Measurements from ENCODE around the gene CREB5.

The CREB5 gene

DNA sequence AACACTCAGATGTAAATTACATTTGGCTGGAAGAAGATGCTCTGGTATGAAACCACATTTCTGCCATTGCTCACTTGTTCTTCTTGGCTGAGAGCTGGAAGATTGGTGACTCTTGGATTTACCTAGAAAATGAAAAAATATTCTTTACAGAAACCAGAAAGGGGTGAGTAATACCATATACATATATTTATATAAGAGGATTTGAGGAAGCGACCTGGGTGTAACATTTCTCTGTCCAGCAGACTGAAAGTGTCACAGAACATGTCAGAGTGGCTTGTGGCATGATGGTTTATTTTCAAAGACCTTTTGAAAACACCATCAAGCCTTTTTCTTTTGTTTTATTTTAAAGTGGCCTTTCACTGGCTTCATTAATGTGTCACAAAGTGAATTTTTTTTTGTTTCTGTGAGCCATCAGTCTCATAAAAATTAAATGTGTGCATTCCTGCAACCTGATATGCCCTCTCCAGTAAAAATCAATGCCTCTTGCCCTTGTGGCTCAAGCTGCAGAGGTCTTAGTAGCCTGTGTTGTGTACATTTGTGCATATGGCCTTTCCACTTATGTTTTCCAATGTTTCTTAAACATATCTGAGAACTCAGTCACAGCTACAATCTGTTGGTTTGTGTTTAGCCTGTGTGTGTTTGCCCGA lies 23.5 kb downstream of the CREB5 start:
- DNase-seq, result no peak

DNA sequence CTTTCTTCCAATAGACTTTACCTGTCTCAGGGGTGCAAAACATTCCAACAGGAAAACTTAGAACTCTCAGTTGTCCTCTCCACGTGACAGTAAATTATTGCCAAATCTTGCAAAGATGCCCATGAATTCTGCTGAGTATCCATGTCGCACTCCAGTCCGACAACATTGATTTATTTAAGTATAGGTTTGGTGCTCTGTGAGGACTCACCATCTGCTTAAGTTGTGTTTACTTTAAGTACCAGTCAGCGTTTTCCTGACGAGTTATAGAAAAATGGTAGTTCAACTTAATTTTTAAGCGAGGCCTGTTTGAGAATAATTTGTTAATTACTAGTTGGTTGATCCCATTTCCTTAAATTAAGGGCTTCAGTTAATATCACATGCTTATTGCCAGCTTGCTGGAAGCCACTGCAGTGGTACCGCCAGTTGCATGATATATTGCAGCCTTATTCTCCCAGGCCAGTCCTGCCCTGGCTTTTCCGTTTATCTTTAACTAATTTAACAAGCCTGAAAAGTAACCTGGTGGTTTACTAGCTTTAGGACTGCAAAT lies 27.8 kb downstream of the CREB5 start:
- DNase-seq, result no peak

DNA sequence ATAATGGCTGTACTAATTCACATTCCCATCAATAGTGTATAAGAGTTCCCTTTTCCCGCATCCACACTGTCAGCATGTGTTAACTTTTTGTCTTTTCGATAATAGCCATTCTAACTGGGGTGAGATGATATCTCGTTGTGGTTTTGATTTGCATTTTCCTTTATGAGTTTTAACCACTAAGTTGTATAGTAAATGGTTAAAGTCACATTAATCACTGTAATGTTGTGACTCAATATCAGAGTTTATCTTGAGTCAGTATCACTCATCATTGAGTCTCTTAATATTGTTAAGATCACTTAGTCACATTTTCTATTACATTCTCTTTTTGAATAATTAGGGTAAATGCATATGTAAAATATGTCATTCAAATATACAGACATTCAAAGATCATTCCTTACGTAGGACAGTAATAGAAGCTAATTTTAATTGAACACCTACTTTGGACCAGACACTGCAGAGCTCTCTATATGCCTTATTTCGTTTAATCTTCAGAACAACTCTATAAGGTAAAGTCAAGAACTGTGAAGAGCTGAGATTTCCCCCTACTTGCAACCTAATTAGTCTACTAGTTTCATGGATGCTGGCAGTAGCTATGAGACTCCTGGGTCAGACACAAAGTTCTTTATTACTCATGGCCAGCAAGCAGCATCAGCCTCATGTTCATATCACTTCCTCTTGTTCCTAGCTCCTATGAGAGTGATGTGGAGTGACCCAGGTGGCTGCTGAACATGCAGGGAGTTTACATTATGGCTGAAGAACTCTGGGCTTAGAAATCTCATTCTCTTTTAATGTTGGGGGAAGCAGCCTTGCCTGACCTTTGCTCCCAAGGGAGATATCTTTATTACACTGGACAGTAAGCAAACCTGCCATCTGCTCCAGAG lies 30.5 kb downstream of the CREB5 start:
- no peak for DNase-seq

DNA sequence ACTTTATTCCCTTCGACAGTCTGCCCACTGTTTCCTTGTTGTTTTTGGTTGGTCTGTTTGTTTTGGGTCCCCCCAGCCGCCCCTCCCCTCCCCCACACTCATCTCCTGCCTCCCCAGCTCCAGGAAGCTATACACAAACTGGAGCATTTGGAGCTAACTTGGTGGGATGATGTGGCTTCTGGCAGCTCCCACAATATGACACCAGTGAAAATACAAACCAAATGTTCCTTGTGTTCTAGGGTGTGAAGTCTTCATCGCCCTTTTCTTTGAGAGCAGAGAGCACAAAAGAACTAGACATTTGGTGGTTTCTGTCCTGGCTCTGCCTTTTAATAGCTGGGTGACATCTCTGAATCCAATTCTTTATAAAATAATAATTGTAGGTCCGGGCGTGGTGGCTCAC lies 33.8 kb downstream of the CREB5 start:
- DNase-seq, result no peak

DNA sequence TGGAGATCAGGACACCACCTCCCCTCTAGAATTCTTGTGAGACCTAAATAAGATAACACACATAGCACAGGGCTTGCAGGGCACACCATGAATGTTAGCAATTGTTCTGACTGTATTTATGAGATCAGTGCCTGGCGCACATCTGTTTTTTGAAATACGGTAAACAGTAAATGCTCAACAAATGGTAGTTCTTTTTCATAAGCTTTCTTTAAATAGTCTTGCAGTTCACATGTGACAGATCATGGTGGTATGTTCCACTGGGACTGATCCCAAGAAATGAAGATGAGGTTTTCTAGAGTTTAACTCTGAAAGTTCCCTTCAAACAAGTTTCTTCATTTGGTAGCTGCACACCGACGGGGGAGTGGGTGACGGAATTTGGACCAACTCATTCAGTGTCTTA lies 34.8 kb downstream of the CREB5 start:
- no peak for DNase-seq

DNA sequence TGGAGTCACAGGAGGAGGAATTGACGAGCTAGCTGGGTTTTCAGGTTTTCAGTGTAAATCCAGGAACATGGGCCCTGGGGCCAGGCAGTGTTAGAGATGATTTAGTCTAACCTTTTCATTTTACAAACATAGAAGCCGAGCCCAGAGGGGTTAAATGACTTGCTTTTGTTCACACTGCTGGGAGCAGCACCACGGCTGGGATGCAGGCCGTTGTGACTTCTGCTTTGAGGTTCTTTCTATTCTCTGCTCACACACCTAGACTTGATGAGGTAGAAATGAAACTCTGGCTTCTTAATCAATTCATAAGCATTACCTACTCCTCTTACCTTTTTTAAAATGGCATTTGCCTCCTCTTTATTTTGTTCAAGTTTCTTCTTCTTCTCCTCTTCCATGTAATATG lies 36.4 kb downstream of the CREB5 start:
- DNase-seq, result no peak

DNA sequence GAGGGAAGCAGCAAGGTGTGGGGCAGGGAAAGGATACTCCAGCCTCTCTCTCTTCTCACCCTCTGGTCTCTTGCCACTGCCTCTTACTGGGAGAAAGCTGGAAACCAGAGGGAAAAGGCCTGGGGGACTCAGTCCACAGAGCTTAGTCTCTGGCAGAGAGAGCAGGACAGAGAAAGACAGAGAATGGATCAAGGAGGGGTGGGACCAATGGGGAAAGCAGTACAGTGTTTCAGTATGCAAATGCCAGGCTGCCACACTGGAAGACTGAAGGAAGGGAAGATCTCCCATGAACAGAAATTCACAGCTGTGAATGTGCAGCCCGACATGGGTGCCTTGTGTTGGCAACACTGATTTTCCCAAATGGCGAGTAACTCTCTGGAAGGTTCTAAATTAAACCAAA lies 40.4 kb downstream of the CREB5 start:
- no peak for DNase-seq

DNA sequence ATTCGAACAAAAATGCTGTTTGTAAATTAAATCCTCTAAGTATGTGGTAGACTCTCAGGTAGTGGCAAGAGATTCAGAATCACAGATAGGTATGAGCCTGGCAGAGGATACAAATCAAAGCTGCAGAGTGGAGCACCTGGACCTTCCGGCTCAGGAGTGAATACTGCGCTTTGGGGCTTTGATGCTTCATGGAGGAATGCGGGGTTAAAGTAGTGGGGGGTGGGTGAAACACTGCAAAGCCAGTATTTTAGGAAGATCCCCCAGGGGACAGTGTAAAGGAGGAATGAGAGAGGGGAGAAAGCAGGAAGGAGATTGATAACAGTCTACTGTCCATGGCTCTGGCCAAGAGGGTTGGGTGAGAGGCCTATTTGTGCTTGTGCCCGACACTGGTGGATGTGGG lies 43.2 kb downstream of the CREB5 start:
- DNase-seq, result no peak

DNA sequence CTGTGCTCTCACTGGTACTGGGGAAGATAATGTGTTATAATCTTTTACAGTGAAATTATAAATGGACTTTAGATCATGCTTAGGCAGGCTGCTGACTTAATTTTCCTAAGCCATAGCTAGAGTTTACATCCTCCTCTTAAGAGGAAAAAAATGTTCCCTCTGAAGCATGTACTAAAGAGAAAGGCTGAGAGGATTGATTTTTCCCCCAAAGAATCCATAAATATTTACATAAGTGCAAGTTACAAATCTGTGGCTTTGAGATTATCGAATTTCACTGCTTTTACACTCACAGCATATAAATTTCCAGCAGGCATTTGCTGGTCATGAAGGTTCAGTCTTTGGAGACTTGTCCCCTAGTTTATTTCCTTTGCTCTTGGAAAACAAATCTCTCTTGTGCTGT lies 43.7 kb downstream of the CREB5 start:
- no peak for DNase-seq

DNA sequence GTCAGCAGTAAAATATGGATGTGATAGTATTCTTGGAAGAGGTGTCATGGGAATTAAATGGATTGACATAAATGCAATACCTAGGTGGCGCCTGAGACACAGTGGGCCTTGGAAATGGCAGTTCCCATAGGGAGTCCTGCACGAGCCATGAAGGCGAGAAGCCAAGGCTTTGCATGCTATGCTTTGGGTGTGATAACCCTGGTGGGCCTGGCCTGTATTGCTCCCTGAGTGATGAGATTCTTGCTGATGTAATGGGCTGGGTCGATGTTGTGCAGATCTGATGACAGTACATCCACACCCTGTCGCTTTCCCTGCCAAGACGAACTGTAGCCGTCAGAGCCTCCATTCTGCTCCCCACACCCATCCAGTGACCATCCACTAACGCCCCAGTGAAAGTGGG lies 46.4 kb downstream of the CREB5 start:
- DNase-seq, result no peak

DNA sequence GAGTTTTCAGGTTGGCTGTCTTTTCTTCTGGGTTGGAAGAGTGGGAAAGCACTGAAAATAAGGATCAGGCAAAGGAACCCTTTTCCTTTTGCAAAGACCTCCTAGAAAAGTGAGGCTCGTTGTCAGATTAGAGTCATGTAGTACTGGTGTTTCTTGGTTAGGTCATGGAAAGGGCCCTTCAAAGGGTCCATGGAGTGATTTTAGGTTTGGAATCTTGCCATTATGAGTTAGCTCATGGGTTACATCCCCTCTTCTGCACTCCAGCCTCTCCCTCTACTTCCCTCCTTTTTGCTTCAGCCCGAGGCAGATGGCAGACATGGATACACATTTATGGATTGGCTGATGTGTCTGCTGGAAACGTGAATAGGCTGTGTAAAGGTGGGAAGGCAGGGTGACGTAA lies 47.0 kb downstream of the CREB5 start:
- no peak for DNase-seq

DNA sequence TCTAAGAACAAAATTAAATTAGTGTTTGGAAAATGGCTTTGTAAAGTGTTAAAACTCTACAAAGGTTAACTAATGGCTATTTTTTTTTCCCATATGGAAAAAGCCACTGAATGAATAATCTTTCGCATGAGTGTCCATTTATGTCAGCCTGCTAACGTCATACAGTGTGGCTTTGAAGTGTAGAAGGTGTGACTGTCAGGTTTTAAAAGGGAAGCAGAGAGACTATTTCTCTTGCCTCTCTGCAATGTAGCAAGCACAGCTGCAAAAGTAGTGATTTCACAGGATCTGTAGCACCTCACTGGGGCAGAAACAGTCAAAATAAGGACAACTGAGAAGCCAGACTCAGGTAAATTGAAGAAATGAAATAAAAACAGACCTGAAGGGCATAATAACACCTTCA lies 53.4 kb downstream of the CREB5 start:
- DNase-seq, result no peak

DNA sequence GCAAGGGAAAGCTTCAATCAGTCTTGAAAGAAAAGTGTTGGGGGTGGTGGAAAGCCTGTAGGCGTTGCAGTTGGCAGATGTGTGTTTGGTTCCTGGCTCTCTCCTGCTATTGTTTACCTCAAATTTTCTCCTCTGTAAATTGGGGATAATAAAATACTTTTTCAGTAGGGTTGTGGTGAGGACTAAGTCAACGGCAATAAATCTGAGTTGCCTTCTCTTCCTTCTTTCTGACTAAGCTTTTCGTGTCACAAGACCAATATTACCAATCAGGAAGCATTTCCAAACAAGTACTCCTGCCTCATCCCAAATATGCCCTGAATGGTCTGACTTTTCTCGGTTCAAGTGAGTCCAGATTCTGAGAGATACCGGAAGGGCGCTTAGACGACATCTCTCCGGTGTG lies 54.0 kb downstream of the CREB5 start:
- DNase-seq, result no peak

DNA sequence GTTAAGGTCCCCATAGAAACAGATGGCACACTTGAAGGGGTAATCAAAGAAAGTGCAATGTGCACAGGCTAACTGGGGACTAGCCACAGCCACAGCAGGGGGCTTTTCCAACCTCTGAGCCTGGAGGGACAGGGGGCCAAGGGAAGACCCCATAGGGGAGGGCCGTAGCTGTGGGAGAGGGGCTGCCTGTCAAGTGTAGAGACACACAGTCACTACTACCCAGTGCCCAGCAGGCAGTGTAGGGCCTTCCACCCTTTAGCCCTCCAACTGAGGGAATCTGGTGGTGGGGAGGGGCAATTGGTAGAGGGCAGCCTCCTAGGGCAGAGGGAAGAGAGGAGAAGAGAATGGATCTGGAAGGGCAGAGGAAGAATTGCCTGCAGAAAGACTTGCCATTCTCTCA lies 54.6 kb downstream of the CREB5 start:
- no peak for DNase-seq

DNA sequence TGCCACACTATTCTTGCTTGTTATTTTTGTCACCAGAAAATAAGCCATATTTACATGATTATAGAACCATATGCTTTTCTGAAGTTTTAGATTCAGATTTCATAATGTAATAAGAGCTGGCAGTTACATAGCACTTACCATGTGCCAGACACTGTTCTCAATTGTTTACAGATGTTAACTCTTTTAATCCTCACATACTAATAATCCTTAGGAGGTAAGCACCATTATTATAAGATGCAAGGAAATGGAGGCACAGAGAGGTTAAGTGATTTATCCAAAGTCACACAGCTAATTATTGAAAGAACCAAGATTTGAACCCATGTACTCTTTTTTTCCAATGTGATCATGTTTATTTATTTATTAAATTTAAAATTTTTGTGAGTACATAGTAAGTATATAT lies 57.2 kb downstream of the CREB5 start:
- no peak for DNase-seq

DNA sequence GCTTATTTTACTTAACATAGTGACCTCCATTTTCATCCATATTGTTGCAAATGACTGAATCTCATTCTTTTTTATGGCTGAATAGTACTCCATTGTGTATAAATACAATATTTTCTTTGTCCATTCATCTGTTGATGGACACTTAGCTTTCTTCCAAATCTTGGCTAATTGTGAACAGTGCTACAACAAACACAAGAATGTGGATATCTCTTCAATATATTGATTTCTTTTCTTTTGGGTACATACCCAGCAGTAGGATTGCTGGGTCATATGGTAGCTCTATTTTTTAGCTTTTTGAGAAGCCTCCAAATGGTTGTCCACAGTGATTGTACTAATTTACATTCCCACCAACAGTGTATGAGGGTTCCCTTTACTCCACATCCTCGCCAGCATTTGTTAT lies 58.0 kb downstream of the CREB5 start:
- DNase-seq, result no peak

DNA sequence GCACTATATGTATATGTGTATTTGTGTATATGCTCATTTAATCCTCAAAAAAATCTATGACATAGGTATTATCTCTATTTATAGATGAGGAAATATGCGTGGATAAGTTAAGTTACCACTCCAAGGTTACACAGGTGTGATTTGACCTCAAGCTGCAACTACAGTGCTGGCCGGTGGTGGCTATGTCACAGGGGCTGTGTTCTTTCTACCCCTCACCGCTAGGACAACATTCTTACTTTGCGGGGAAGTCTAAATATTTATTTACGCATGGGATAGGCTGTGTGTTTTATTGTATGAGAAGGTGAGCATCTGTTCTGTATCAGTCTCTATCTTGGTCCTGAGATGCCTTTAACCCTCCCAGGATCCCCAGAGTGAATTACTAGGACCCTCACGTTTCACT lies 60.0 kb downstream of the CREB5 start:
- no peak for DNase-seq

DNA sequence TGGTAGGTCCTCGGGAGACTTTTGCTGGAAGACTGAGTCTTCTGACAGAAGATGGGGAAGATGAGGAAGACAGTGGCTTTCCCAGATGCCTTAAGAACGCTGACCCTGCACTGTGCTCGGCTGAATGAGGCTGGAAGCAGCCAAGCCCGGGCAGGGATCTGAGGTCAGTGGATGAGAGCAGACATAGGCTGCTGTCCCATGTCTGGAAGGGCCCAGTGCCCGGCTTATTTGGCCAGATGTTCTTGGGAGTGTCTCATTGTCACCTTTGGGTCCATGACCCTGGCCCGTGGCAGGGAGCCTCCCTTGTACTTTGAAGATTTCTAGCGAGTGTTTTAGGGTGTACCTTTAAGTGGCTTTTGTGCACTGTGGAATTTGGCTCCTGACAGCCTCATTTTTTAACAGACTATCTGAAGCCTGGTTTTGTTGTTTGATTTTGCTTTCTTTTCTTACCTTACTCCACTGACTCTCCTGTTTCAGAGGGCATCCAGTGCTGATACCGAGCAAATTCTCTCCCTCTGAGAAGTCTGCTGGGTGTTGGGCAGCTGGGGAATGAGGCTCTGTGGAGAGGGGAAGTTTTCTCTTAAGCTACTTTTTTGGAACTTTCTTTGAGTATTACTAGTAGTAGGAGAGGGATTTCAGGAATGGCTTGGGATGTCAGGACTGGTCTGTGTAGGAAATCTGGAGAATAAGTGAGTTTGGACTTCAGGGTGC lies 61.4 kb downstream of the CREB5 start:
- no peak for DNase-seq

DNA sequence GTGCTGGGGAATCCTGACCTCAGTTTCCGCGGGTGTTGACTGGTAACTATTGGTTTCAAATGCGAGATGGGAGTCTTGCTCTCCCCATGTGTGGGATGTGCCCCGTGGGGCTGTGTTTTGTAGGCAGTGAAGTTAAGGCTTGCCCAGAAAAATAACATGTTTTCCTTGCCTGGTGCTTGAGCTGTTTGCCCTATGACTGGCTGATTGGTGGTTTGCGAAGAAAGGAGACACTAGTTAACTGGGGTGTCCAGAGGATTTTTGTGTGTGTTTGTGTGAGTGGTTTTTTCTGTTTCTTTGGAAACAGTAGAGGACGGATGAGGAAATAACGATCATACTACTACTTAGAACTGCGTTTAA lies 61.9 kb downstream of the CREB5 start:
- DNase-seq, result no peak

DNA sequence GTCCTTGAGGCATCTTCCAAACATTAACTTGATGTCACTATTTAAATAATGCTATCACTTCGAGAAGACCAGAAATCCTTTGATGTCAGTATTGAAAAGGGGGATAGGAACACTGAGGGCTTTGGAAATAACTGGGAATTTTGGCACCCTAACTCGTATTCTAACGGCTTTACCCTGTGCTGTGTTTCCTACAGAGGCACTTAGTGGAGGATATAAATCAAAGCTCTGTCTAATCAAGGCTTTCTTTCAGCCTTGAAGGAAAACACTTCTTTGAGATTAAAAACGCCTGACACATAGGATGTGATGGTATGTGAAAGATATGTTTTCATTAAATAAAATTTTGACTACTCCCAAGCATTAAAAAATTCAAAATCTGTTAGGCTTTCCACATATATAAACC lies 62.3 kb downstream of the CREB5 start:
- no peak for DNase-seq

DNA sequence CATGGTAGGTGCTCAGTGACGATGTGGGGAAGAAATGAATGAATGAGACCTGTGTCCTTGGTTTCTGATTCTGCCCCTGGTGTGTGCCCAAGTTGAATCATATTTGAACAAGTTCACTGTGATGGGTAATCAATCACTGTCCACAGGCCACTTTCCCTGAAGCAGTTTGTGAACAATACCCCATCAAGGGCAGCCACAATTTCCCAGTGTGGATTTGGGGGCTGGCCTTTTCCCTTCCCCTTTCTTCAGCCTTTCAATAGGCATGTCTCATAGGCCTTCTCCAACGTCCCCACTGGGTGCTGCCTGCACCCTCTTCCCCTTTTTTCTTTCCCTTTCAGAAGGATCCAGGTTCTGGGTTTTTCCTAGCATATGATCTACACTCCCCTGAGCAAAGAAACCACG lies 64.7 kb downstream of the CREB5 start:
- DNase-seq, result no peak

DNA sequence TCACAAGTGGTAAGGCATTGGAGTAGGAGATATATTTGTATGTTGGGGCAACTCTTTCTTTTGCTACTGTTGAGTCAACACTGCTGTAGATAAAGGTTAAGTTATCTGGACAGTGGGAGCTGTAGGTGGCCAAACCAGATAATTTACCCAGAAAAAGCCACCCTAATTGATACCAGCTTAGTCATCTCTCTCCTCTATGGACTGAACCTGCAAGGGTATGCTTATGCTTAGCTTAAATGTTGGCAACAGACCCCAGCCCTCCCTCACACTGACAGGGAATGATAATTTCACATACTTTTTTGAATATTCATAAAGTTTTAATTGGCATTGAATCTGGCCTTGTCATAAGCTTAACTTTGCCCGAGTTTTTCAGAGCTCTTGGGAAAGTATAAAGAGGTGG lies 66.3 kb downstream of the CREB5 start:
- DNase-seq, result no peak

DNA sequence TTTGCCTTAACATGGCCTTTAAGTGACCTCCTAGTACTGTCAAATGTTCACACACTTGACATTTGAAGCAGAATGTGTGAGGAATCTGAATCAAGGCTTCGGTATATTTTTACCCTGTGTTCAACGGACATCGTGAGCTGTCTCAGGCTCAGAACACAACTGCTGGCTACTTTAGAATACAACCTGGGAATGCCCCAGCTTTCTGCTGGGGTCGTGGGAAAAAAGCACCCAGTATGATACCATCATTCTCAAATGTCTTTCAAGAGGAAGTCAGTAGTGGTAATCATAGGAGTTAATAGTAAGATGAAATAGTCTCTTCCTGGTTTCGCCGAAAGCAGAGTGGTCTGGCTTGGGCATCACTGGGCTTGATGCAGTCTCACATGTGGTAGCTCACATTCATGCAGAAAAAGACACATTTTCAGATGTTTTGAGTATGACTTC lies 67.2 kb downstream of the CREB5 start:
- no peak for DNase-seq

DNA sequence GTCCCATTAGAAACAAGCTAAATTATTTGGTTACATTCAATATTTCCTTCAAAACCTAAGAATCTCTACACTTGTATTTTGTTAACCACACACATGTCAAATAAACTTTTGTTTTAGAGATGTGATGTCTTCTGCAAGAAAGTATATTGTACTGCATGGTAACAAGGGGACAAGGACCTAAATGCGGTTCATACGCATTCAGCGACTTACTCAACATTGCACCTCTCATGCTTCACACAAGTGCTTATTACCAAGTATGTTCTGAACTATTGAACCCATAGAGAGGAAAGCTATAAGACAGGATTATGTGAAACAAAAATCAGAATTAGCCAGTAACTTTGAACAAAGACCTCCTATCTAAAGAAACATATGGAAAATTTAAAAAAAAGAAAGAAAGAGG lies 68.3 kb downstream of the CREB5 start:
- DNase-seq, result no peak
